HepG2 (cell line): ENCODE results near the gene ZFAND2B. TPM values are rescaled to one million over a fixed set of nuclear protein-coding genes. Genes with fewer than 3 reads are reported as not detected.

Source experiments
- ETV5 ChIP-seq: IDR thresholded peaks from 2 replicates; pipeline ENCODE4 v1.6.1; 2018; ENCODE audit warnings: missing biosample characterization, missing genetic modification reagents, inconsistent platforms, borderline replicate concordance
- HDAC6 ChIP-seq: fragments of 200-600 bp; sonication (generic); IDR thresholded peaks from 2 replicates; pipeline ENCODE4 v1.7.0; 2017; ENCODE audit warnings: mild to moderate bottlenecking, antibody characterized with exemption, low read length, low read depth
- HNRNPK ChIP-seq: fragments of 200-400 bp; formaldehyde crosslinking; IDR thresholded peaks from 2 replicates; pipeline ENCODE4 v1.6.1; 2018; ENCODE audit warnings: low read length, low read depth, moderate library complexity, mild to moderate bottlenecking; ENCODE audit not compliant: poor library complexity, severe bottlenecking
- MED13 ChIP-seq: sonication (generic); formaldehyde crosslinking; IDR thresholded peaks from 2 replicates; pipeline ENCODE4 v1.5.0; 2020; ENCODE audit warnings: missing genetic modification reagents
- NFE2 ChIP-seq: sonication (generic); formaldehyde crosslinking; IDR thresholded peaks from 2 replicates; pipeline ENCODE4 v1.4.0; 2020; ENCODE audit warnings: missing genetic modification reagents
- RFX3 ChIP-seq: IDR thresholded peaks from 2 replicates; pipeline ENCODE4 v1.6.1; 2016; ENCODE audit warnings: missing biosample characterization, missing genetic modification reagents
- SIX4 ChIP-seq: sonication (generic); formaldehyde crosslinking; IDR thresholded peaks from 2 replicates; pipeline ENCODE4 v1.4.0; 2020; ENCODE audit warnings: missing genetic modification reagents
- TP53 ChIP-seq: sonication (generic); formaldehyde crosslinking; conservative IDR thresholded peaks from 2 replicates; pipeline ENCODE4 v1.4.0; 2020; ENCODE audit warnings: missing genetic modification reagents
- ZBTB42 ChIP-seq: sonication (generic); formaldehyde crosslinking; IDR thresholded peaks from 2 replicates; pipeline ENCODE4 v1.5.0; 2020; ENCODE audit warnings: mild to moderate bottlenecking, missing genetic modification reagents
- ZNF343 ChIP-seq: sonication (generic); formaldehyde crosslinking; IDR thresholded peaks from 2 replicates; pipeline ENCODE4 v1.4.0; 2020; ENCODE audit warnings: mild to moderate bottlenecking, missing genetic modification reagents
- ZNF761 ChIP-seq: sonication (generic); formaldehyde crosslinking; conservative IDR thresholded peaks from 2 replicates; pipeline ENCODE4 v1.4.0; 2020; ENCODE audit warnings: mild to moderate bottlenecking, missing genetic modification reagents
- polyA plus RNA-seq, 8 experiments: library from polyadenylated mRNA; depleted of rRNA in 3 of 8; stranded (reverse) in 7 of 8; unstranded in 1 of 8; fragments of >200 nt; fragmentation: Illumina TruSeq in 4 of 8; extraction: Trizol in 4 of 8; gene quantifications; 2 replicates each; pipeline versions ENCODE4 v1.2.1 to v1.2.3, GENCODE V29; 2011 to 2016; ENCODE audit warnings: low read depth in 4 of 8, missing spikeins in 1 of 8, mixed read lengths in 1 of 8; ENCODE audit not compliant: insufficient read depth in 1 of 8
- total RNA-seq, 5 experiments: library from RNA; depleted of rRNA; stranded (reverse); fragments of >200 nt; fragmentation: Illumina TruSeq; extraction: Trizol; gene quantifications; 2 replicates each; pipeline ENCODE4 v1.2.3, GENCODE V29; 2016; ENCODE audit warnings: low read depth in 1 of 5
- TF ChIP-seq, protein P1 (sequence below): sonication (generic); formaldehyde crosslinking; IDR thresholded peaks from 2 replicates; pipeline ENCODE4 v1.4.0; 2020; ENCODE audit warnings: mild to moderate bottlenecking, missing genetic modification reagents
- TF ChIP-seq, protein P2 (sequence below): sonication (generic); formaldehyde crosslinking; IDR thresholded peaks from 2 replicates; pipeline ENCODE4 v1.4.0; 2020; ENCODE audit warnings: missing genetic modification reagents, borderline replicate concordance
- TF ChIP-seq, protein P3 (sequence below): sonication (generic); formaldehyde crosslinking; IDR thresholded peaks from 2 replicates; pipeline ENCODE4 v1.5.1; 2020; ENCODE audit warnings: mild to moderate bottlenecking, missing genetic modification reagents, borderline replicate concordance
- TF ChIP-seq, protein P4 (sequence below): sonication (generic); formaldehyde crosslinking; IDR thresholded peaks from 2 replicates; pipeline ENCODE4 v1.4.0; 2020; ENCODE audit warnings: missing genetic modification reagents
- TF ChIP-seq, protein P5 (sequence below): sonication (generic); formaldehyde crosslinking; IDR thresholded peaks from 2 replicates; pipeline ENCODE4 v1.5.0; 2020; ENCODE audit warnings: mild to moderate bottlenecking, missing genetic modification reagents

ZFAND2B gene
- total and polyA plus RNA-seq, 2 of the 13 experiments (the other 11 are each of a cell fraction or from before 2014, with no cell fraction given): 53.3 to 115 TPM

DNA sequence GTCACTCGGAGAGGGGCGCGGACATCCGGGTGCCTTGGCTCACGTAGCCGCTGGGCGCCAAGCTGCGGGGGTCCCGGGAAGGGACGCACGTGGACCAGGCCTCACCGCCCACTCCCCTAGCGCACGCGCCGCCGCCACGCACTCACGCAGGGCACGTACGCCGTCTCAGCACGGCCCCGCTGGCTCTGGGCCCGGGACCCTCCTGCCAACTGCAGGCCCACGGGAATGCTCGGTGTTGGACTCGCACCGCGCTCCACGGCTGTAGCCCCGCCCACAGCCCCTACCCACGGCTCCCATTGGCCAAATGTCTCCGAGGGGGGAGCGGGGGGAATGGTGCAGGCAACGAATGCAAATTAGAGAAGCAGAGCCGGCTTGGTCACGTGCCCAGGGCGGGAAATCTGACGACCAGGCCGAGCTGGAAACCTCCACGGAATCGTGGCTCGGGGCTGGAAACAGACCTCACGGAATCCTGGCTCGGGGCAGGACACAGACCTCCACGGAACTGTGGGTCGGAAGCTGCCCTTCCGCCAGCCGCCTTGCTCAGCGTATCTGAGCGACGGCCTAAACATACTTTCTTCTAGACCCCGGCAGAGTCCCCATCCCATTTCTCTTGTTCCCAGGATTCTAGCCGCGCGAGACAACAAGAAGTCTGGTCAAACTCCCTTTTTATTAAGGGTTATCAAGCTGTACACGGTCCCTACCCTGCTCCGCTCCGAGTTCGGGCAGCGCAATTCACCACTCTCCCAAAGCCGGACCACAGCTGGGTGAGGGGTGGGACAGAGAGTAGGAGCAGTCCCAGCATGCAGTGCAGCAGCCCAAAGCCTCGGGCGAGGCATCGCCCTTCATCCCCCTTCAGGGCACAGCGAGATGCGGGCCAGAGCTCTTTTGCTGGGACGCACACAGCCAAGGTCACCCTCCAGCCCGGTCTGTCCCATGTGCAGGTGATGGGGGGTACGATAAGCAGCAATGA is 12.4 kb downstream of the ZFAND2B start, which contains the start of gene ABCB6 (continued):
- TF ChIP-seq, protein P1, sequence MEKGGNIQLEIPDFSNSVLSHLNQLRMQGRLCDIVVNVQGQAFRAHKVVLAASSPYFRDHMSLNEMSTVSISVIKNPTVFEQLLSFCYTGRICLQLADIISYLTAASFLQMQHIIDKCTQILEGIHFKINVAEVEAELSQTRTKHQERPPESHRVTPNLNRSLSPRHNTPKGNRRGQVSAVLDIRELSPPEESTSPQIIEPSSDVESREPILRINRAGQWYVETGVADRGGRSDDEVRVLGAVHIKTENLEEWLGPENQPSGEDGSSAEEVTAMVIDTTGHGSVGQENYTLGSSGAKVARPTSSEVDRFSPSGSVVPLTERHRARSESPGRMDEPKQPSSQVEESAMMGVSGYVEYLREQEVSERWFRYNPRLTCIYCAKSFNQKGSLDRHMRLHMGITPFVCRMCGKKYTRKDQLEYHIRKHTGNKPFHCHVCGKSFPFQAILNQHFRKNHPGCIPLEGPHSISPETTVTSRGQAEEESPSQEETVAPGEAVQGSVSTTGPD: no peak
- TF ChIP-seq NFE2 (CRISPR knock-in tag) (no peak), ZNF343 (CRISPR knock-in tag) (no peak), MED13 (CRISPR knock-in tag) (peak; percentile 68; the same call in 1 of the 2 replicates), HDAC6 (no peak), ZNF761 (CRISPR knock-in tag) (peak; percentile 63; the same call in 1 of the 2 replicates), RFX3 (CRISPR knock-in tag) (no peak), SIX4 (peak; percentile 64; the same call in 1 of the 2 replicates), TP53 (peak; percentile 94), ZBTB42 (CRISPR knock-in tag) (peak; percentile 49), HNRNPK (peak; percentile 82), ETV5 (CRISPR knock-in tag) (peak; percentile 70)
- TF ChIP-seq, protein P2, sequence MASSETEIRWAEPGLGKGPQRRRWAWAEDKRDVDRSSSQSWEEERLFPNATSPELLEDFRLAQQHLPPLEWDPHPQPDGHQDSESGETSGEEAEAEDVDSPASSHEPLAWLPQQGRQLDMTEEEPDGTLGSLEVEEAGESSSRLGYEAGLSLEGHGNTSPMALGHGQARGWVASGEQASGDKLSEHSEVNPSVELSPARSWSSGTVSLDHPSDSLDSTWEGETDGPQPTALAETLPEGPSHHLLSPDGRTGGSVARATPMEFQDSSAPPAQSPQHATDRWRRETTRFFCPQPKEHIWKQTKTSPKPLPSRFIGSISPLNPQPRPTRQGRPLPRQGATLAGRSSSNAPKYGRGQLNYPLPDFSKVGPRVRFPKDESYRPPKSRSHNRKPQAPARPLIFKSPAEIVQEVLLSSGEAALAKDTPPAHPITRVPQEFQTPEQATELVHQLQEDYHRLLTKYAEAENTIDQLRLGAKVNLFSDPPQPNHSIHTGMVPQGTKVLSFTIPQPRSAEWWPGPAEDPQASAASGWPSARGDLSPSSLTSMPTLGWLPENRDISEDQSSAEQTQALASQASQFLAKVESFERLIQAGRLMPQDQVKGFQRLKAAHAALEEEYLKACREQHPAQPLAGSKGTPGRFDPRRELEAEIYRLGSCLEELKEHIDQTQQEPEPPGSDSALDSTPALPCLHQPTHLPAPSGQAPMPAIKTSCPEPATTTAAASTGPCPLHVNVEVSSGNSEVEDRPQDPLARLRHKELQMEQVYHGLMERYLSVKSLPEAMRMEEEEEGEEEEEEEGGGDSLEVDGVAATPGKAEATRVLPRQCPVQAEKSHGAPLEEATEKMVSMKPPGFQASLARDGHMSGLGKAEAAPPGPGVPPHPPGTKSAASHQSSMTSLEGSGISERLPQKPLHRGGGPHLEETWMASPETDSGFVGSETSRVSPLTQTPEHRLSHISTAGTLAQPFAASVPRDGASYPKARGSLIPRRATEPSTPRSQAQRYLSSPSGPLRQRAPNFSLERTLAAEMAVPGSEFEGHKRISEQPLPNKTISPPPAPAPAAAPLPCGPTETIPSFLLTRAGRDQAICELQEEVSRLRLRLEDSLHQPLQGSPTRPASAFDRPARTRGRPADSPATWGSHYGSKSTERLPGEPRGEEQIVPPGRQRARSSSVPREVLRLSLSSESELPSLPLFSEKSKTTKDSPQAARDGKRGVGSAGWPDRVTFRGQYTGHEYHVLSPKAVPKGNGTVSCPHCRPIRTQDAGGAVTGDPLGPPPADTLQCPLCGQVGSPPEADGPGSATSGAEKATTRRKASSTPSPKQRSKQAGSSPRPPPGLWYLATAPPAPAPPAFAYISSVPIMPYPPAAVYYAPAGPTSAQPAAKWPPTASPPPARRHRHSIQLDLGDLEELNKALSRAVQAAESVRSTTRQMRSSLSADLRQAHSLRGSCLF: 0 out of 2 replicates have a peak, but pooled peaks have one; percentile 11
- TF ChIP-seq, protein P3, sequence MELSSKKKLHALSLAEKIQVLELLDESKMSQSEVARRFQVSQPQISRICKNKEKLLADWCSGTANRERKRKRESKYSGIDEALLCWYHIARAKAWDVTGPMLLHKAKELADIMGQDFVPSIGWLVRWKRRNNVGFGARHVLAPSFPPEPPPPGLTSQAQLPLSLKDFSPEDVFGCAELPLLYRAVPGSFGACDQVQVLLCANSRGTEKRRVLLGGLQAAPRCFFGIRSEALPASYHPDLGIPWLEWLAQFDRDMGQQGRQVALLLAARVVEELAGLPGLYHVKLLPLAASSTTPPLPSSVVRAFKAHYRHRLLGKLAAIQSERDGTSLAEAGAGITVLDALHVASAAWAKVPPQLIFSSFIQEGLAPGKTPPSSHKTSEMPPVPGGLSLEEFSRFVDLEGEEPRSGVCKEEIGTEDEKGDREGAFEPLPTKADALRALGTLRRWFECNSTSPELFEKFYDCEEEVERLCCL (CRISPR knock-in tag): 0 out of 2 replicates have a peak, but pooled peaks have one; percentile 41
- TF ChIP-seq, protein P4, sequence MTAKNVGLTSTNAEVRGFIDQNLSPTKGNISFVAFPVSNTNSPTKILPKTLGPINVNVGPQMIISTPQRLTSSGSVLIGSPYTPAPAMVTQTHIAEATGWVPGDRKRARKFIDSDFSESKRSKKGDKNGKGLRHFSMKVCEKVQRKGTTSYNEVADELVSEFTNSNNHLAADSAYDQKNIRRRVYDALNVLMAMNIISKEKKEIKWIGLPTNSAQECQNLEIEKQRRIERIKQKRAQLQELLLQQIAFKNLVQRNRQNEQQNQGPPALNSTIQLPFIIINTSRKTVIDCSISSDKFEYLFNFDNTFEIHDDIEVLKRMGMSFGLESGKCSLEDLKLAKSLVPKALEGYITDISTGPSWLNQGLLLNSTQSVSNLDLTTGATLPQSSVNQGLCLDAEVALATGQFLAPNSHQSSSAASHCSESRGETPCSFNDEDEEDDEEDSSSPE (CRISPR knock-in tag): peak; percentile 98
- TF ChIP-seq, protein P5, sequence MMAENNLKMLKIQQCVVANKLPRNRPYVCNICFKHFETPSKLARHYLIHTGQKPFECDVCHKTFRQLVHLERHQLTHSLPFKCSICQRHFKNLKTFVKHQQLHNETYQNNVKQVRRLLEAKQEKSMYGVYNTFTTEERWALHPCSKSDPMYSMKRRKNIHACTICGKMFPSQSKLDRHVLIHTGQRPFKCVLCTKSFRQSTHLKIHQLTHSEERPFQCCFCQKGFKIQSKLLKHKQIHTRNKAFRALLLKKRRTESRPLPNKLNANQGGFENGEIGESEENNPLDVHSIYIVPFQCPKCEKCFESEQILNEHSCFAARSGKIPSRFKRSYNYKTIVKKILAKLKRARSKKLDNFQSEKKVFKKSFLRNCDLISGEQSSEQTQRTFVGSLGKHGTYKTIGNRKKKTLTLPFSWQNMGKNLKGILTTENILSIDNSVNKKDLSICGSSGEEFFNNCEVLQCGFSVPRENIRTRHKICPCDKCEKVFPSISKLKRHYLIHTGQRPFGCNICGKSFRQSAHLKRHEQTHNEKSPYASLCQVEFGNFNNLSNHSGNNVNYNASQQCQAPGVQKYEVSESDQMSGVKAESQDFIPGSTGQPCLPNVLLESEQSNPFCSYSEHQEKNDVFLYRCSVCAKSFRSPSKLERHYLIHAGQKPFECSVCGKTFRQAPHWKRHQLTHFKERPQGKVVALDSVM (CRISPR knock-in tag): no peak
